ENCODE results near the gene SMARCD1.

Gene SMARCD1

DNA sequence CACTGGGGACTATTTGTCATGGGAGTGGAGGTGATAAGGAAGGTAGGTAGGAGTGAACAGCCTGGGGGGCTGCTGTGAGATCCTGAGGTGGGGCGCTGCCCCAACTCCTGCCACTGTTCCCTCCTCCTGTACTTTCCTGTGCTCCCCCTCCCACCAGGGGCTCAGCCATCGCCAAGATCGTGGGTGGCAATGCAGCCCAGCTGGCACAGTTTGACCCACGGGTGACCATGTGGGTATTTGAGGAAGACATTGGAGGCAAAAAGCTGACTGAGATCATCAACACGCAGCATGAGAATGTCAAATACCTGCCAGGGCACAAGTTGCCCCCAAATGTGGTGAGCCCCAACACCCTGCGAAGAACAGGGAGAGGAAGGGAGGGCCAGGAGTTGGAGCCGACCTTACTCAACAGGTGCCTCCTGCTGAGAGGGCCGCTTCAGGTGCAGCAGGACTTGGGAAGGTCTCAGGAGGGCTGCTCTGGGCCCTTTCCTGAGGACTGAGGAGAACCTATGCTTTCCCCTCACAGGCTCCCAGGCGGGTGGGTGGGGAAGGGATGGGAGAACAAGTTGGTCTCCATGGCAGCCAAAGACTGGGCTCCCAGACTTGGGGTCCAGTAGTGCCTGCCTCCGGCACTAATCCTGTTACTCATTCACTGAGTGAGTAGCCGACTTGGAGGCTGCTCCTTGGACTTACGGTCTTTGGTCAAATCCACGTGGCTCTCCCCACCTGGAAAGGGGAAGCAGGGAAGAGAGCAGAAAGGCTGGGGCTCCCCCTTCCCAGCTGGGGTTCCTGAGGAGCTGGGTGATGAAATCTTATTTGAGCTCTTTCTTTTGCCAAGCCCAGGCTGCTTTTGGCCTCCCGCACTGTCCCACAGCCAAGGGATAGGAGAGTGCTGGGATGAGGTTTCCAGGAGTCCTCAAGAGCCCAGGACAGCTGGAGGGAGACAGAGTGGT is 19.6 kb downstream of the SMARCD1 start:
- no peak for DNase-seq (ENCODE audit: low spot score)

DNA sequence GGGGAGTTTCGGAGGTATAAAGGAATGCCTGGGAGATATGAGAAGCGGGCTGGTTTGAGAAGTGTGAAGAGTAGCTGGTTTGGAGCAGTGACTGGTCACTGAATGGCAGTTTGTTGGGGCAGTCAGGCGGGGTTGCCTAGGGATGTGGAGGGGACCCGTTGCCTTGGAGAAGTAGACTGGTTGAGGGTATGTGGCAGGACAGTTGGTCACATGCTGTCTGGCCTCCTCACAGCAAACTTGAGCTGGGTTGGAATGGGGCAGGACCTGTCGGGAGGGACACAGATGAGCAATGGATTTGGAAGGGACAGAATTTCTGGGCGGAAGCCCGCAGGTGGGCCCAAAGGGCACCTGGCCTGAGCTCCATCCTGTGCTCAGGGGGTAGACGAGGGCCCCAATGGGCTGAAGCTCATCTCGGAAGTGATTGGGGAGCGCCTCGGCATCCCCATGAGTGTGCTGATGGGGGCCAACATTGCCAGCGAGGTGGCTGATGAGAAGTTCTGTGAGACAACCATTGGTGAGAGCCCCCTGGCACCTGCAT is 20.8 kb downstream of the SMARCD1 start:
- DNase-seq (ENCODE audit: low spot score), result no peak

DNA sequence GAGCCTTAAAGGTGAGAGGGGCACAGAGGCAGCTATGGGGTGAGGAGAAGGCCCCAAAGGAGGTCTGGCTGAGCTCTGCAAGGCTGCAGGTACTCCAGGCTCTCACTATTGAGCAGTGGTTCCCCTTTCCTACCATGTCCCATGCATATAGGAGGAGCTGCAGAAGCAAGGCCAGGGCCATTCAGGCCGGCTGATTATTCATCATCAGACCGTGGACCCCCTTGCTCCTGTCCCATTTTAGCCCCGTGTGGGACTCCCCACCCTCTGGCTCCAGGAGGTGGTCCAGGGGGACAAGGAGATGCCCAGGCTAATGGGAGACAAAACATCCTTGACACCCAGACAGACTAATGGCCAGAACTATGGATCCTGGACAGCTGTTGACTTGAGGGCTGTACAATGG is 21.8 kb downstream of the SMARCD1 start:
- no peak for DNase-seq (ENCODE audit: low spot score)

DNA sequence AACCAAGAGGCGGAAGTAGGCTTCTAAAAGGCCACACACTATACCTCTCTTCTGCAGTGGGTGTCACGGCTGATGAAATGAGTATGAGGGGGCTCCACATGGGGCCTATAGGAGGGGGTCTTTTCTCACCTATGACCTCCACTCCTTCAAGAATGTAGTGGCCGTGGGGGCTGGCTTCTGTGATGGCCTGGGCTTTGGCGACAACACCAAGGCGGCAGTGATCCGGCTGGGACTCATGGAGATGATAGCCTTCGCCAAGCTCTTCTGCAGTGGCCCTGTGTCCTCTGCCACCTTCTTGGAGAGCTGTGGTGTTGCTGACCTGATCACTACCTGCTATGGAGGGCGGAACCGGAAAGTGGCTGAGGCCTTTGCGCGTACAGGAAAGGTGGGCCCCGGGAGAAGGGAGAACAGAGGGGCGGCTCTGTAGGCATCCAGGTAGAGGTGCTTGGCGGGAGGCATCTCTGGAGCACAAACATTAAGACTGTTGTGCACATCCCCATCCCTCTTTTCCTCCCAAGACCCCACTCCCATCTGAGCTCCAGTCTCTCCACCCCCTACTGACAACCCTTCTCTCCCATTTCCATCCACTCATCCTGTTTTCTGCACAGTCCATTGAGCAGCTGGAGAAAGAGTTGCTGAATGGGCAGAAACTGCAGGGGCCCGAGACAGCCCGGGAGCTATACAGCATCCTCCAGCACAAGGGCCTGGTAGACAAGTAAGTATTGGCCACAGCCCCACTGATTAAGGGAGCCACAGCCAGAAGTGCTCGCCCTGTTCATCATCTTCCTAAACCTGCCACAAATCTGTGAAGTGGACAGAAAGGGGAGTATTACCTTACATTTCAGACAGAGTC is 22.5 kb downstream of the SMARCD1 start:
- no peak for DNase-seq (ENCODE audit: low spot score)

DNA sequence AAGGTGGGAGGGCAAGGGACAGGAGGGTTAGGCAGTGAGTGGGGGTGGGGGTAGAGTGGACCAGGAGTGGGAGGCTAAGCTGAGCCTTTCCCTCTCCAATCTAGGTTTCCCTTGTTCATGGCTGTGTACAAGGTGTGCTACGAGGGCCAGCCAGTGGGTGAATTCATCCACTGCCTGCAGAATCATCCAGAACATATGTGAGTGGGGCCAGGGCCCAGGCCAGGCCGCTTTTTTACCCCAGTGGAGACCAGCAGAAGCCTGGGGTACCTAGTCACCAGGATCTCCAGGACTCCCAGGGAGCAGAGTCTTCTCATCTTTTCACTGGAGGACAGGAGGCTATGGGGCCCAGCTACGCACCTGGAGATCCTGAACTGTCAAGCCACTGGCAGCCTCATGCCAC is 24.2 kb downstream of the SMARCD1 start:
- DNase-seq (ENCODE audit: low spot score), result no peak

DNA sequence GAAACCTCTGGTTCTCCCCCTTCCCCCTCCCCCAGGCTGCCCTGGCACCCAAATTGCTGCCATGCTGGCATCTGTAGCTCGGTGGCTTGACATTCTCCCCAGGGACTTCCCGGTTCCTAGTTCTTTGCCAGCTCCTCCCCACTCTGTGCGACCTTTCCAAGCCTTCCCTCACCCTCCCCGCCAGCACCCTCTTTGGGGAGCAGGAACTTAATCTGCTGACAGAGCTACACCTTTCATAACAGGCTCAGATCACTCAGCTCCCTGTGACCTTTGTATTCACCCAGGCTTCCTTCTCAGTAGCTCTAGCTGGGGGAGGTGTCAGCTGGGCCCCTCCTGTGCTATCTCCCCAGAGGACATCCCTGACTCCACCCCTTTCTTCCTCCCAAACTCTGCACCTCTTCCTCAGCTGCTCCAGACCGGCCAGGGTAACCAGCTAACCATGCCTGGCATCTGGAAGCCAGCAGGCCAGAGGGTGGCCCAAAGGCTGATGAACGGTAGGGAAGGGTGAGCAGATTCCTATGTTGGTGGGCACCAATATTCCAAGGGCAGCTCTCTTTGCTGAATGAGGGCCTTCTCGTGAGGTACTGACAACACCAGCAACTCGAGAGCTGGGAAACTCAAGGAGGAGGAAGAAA is 25.1 kb downstream of the SMARCD1 start:
- no peak for DNase-seq (ENCODE audit: low spot score)

DNA sequence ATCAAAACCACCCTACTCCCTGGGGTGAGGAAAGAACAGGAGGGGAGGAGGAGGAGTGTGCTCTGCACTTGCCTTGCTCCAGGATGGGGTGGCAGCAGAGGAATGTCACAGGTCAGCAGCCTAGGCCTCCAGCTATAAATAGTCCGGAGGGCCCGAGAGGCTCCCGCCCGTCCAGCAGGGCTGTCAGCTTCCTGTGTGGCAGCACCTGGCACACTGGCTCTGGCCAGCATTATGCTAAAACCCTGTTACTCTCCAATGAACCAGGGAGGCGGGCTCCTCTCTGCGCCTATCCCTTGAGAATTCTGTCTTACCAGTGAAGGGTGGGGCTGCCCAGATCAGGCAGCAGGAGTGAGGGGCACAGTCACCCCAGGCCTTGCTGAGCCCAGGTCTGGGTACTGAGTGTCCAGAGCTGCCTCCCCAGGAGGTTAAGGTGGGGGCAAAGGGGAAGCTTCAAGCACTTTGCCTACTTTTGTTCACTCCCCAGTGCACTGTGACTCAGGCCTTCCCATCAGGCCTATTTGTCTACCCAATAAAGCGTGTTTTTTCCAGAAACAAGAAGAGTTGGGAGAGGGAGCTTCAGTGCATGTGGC is 25.7 kb downstream of the SMARCD1 start:
- DNase-seq (ENCODE audit: low spot score), result no peak

DNA sequence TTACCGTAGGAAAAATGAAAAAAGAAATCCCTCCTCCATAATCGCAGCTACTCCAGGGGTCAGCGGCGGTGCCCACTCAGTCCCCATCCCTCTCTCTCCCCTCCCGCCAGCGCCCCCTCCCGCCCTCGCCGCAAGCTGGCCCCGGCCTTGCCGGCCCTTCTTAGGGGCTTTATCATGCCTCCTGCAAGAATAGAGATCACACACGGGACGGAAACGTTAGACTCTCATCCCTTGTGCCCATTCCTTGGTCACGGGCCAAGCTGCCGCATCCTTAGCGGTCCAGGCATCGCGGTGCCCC is 26.2 kb downstream of the SMARCD1 start:
- no peak for DNase-seq (ENCODE audit: low spot score)

DNA sequence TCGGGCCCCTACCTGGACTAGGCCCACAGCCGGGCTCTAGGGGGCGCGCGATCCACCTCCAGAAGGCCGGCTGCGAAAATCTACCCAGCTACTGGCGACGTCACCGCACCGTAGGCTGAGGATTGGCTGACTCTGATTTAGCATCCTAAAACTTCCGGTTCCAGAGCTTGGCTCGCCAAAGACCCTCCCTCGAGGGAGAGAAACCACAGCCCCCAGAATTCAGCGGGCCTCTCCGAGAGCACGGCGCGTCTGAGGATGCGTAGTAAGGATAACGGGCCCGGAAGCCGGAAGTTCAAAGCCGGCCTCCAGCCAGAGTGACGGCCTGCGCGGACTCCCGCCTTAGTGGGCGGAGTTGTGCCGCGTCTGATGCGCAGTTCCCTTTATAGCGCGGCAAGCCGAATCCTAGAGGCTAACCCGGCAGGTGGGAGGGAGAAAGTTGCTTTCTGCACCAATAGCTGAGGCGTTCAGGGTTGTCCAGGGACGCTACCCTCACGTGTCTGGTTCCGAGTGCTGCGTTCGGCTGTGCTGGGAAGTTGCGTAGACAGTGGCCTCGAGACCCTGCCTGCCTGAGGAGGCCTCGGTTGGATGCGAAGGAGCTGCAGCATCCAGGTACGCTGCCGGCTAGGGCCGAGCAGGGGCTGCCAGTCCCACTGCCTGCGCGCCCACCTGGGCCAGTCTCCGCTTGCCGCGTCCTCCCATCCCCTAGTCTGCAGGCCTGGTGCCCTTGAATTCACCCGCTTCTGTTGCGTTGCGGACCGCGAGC is 26.7 kb downstream of the SMARCD1 start, which contains the start of gene COX14:
TSS of gene COX14 (plus strand) at position 544 of the 763 bp plus-strand sequence. CDS start 7,808 bp downstream, outside the sequence.
- DNase-seq (ENCODE audit: low spot score), result peak; percentile 100

DNA sequence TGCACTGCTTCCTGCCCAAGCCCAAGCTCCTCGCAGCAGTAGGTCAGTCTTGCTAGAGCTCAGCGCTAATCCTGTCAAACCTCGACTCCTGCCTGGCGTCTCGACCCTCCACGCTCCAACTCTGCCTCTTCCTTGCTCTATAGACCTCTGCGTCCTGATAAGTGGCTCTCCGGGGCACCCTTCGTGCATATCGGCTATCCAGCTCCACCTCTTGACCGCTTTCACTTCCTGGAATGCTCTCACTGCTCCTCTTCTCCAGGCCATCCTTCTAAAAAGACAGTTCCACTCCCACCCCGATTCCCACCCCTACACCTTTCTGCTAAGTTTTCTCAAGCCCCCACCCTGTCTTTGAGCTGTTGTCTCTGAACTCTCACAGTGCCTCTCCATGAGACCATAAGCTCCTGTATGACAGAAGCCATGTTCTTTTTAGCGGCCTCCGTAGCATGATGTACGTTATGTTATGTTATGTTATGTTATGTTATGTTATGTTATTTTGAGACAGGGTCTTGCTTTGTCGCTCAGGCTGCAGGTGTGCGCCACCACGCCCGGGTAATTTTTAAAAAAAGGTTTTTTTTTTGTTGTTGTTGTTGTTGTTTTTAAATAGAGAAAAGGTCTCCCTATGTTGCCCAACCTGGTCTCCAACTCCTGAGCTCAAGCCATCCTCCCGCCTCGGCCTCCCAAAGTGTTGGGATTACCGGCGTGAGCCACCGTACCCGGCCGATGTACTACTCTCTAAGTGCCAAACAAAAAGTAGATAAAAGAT is 27.5 kb downstream of the SMARCD1 start:
- DNase-seq (ENCODE audit: low spot score), result no peak

DNA sequence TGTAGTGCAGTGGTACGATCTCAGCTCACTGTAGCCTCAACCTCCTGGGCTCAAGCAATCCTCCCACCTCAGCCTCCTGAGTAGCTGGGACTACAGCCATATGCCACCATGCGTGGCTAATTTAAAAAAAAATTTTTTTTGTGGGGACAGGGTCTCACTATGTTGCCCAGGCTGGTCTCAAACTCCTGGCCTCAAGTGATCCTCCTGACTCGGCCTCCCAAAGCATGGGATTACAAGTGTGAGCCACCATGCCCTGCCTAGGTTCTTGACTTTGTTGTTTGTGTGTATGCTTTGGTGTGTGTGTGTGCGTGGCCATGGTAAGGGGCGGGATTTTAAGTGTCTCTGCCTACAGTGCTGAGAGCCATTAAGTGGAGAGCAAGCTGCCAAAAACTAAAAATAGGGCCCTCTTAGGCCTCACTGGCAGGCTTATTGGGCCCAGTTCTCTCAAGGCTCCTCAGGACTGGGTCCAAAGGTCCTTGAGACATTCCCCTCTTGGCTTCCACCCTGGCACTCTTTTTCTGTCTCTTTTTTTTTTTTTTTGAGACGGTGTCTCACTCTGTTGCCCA is 32.0 kb downstream of the SMARCD1 start:
- DNase-seq (ENCODE audit: low spot score), result no peak

DNA sequence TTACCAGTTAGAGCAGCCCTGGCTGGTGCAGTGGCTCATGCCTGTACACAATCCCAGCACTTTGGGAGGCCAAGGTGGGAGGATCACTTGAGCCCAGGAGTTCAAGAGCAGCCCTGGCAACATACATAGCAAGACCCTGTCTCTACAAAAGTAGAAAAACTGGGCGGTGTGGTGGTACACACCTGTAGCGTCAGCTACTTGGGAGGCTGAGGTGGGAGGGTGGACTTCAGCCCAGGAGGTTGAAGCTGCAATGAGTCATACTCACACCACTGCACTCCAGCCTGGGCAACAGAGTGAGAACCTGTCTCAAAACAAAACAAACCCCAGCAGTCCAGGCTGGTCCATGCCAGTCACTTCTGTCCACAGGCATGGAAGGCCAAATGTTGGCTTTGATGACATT is 34.2 kb downstream of the SMARCD1 start:
- DNase-seq (ENCODE audit: low spot score), result no peak

DNA sequence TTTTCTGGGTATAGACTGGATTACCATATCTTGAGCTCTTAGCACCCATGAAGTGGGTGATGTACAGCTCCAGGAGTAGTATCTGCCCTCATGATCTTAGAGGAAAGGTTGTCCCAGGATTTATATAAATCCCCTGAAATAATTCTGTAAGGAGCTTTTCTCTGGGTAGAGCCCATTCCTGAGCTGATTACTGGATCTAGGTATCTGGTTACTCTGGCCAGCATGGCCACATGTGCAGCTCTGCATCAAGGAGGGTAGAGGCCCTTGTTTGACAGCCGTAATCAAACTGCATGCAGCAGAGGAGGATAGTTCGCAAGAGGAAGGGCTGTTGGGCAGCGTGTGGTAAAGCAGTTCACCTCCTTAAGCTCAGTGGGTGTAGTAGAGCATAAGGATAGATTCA is 35.4 kb downstream of the SMARCD1 start:
- DNase-seq (ENCODE audit: low spot score), result no peak

DNA sequence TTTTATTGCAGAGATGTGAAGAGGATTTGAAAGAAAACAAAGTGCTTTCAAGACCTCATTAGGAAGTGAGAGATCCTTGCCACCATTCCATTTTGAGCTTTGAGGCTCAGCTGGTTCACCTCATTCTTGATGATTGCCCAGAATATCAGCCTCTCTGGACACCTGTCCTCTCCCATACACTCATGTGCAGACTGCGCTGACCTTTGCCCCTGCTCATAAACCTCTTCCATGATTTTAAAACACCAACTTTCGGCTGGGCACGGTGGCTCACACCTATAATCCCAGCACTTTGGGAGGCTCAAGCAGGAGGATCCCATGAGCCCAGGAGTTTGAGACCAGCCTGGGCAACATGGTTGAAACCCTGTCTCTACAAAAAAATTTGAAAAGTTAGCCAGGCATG is 35.8 kb downstream of the SMARCD1 start:
- DNase-seq (ENCODE audit: low spot score), result no peak

DNA sequence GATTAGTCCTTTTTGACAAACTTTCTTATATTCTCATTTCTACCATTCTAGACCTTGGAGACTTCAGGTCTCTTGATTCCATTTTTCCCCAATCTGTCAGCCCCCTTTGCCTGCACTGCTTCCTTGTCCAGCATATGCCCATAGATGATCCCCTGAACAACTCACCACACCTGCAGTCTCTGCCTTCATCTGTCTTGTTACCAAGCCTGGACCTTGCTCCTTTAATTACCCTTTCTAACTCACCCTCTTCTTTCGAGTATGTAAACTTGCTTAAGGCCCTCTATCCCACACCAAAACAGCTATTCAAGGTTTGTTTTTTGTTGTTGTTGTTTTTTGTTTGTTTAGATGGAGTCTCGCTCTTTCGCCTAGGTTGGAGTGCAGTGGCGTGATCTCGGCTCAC is 36.5 kb downstream of the SMARCD1 start:
- no peak for DNase-seq (ENCODE audit: low spot score)

DNA sequence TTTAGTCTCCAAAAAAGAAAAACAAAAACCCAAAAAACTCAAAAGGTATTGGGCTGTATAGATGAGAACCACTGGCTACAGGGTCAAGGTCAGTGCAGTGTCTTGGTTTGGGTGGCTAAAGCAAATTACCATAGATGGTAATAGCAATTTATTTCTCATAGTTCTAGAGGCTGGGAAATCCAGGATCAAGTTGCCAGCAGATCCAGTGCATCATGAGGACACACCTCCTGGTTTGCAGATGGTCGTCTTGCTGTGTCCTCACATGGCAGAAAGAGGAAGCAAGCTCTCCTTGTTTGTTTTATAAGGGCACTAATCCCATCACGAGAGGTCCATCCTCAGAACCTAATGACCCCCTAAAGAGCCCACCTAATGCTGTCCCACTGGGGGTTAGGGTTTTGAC is 38.1 kb downstream of the SMARCD1 start:
- no peak for DNase-seq (ENCODE audit: low spot score)

DNA sequence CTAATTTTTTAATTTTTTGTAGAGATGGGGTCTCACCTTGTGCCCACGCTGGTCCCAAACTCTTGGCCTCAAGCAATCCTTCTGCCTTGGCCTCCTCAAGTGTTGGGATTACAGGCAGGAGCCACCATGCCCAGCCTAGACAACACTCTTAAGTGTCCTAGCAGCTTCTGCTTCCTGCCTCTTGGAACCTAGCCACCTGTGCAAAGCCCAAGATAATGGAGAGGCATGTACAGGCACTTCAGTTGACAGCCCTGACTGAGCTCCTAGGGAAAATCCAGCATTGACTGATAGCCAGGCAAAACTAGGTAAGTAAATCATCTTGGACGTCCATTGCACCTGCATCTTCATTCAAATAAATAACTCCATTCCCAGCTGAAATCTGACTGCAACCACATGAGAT is 42.4 kb downstream of the SMARCD1 start:
- no peak for DNase-seq (ENCODE audit: low spot score)

DNA sequence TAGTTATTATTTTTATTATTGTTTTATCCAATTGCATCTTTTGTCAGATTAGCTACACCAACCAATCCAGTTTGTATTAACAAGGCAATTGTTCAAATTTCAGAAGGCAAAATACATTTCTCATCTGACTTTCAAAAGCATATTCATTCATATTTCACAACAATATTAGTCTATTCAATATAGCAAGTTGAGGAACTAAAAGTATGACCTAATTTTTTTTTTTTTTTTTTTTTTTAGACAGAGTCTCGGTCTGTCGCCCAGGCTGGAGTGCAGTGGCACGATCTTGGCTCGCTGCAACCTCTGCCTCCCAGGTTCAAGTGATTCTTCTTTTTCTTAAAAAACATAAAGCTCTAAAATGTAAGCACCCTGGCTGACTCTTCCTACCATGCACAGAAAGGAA is 44.1 kb downstream of the SMARCD1 start:
- no peak for DNase-seq (ENCODE audit: low spot score)

DNA sequence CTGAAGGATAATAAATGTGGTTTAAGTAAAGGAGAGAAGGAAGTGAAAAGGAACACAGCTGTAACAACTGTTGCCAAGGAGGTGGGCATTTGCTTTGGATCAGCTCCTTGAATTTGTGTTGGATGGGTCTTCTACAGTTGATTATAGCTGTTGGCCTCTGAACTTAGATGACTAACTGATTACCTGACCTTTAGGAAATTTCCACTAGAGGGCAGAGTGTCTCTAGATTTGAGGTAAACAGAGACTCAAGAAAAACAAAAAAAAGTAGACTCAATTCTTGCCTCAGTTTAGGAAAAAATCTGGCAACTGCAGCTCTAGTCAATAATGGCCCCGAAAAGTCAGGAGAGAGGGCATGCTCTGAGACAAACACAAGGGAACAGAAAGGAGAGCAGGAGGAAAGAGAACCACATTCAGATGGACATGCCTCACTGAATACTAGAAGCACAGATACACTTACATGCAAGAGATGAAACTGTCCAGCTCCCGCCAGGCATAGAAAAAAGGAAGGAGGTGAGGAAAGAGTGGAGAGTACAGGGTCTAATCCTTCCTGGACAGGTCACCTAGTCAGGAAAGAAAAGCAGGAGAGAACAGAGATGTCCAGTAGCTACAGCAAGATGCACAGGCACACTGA is 47.5 kb downstream of the SMARCD1 start:
- no peak for DNase-seq (ENCODE audit: low spot score)

DNA sequence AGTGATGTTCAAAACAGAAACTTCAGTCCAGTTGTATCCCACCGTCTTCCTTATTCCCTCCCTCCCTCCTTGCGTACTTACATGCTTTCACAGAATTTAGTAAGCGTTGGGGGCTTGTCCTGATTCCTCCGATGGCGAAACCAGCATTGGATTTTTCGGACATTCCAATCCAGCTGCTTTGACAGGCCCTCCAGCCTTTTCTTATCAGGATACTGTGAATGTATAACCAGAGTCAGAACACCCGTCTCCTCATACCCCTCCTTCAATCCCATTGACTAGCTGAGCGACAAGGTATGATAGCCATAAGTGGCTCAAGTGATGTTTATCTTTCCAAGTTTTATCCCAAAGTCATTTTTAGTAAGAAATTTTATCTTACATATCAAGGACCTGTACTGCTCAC is 57.9 kb downstream of the SMARCD1 start:
- DNase-seq (ENCODE audit: low spot score), result no peak

All from putamen (tissue), 1 donor.